Measurements from ENCODE around the gene CSNK1G2.

- TF ChIP-seq CTCF (IDR thresholded peaks at IDR 0.05) (peak in 1 of 5 experiments; percentile 6), EP300 (IDR thresholded peaks at IDR 0.05; ENCODE audit: low read depth) (no peak)
Observed at GRCh38 chr19:1906985-1907562, 33.9 kb upstream of the CSNK1G2 start.
